OCI-M2 (cell line): Measurements from ENCODE around the gene MBTD1.
"Not testable (repeated sequence)": the region's sequence is repeated elsewhere in the genome, so short reads cannot be mapped to it uniquely, and the experiment has no call there.

ENCODE experiments used
- DNase-seq: peaks from one replicate; lab custom pipeline; 2025; ENCODE audit not compliant: unreplicated experiment; lab: John Stamatoyannopoulos, UW

Gene MBTD1

GRCh38 chr17:51189628-51190027, 70.2 kb downstream of the MBTD1 start:
- no peak for DNase-seq

- DNase-seq: no peak
These were observed 70.7 kb downstream of the MBTD1 start for GRCh38 chr17:51189162-51189561.

- DNase-seq: no peak
These were observed 71.5 kb downstream of the MBTD1 start for GRCh38 chr17:51188271-51188833.

GRCh38 chr17:51185763-51186332, 74.0 kb downstream of the MBTD1 start:
- no peak for DNase-seq

- no peak for DNase-seq
These were observed 75.7 kb downstream of the MBTD1 start for GRCh38 chr17:51184124-51184523.

GRCh38 chr17:51180486-51180885, 79.4 kb downstream of the MBTD1 start:
- no peak for DNase-seq

GRCh38 chr17:51172030-51172429, 87.8 kb downstream of the MBTD1 start:
- DNase-seq: not testable (repeated sequence)

GRCh38 chr17:51170736-51171135, 89.1 kb downstream of the MBTD1 start:
- DNase-seq: no peak

- DNase-seq: no peak
These were observed 90.5 kb downstream of the MBTD1 start for GRCh38 chr17:51169340-51169739.

- DNase-seq: no peak
These were observed 92.6 kb downstream of the MBTD1 start for GRCh38 chr17:51166987-51167931.

- no peak for DNase-seq
These were observed 93.5 kb downstream of the MBTD1 start, which contains the start of gene NME2 for GRCh38 chr17:51166198-51166986. NME2 (plus strand) TSS chr17:51166411; CDS start chr17:51166831, 420 bp downstream.

- no peak for DNase-seq
These were observed 94.1 kb downstream of the MBTD1 start for GRCh38 chr17:51165680-51166197.

- DNase-seq: no peak
These were observed 94.8 kb downstream of the MBTD1 start for GRCh38 chr17:51164911-51165679.

- DNase-seq: no peak
These were observed 98.3 kb downstream of the MBTD1 start for GRCh38 chr17:51161541-51161940.

GRCh38 chr17:51159604-51160003, 100.2 kb downstream of the MBTD1 start:
- DNase-seq: no peak

GRCh38 chr17:51155416-51155815, 104.4 kb downstream of the MBTD1 start:
- DNase-seq: no peak

GRCh38 chr17:51154176-51154575, 105.7 kb downstream of the MBTD1 start:
- DNase-seq: no peak

GRCh38 chr17:51153210-51154072, 106.4 kb downstream of the MBTD1 start, which contains the start of gene NME1:
NME1 (plus strand) TSS chr17:51153559; CDS start chr17:51155655, 2,096 bp downstream.
- DNase-seq: peak; percentile 80

- DNase-seq: no peak
These were observed 107.1 kb downstream of the MBTD1 start for GRCh38 chr17:51152766-51153209.
